ENCODE results near the gene RNF144A.

GRCh38 chr2:7012141-7012764, 95.0 kb downstream of the RNF144A start:
- TF ChIP-seq CTCF (IDR thresholded peaks at IDR 0.05 in 8 of 11, conservative IDR thresholded peaks at IDR 0.05 in 3 of 11) (no peak), POLR2A (IDR thresholded peaks at IDR 0.05) (no peak)
